ENCODE data around the gene ZNF556.
"Not testable (repeated sequence)": the region's sequence is repeated elsewhere in the genome, so short reads cannot be mapped to it uniquely, and the experiment has no call there.

The ZNF556 gene

GRCh38 chr19:2856457-2857050 is 10.6 kb upstream of the ZNF556 start:
- H3K27ac ChIP-seq (ENCODE audit: low read depth, low read length): no peak overlapping the region
- peaks cover 35% of the 10 kb centered on the region for H3K36me3 ChIP-seq (ENCODE audit: control insufficient read depth, insufficient read depth, low read length)
- no peak overlapping the region for H3K9ac ChIP-seq (ENCODE audit: low read length)
- H3K9me3 ChIP-seq (ENCODE audit: control insufficient read depth, insufficient read depth, low read depth, low read length): peaks cover 92% of the 10 kb centered on the region
- H3K4me1 ChIP-seq (ENCODE audit: control insufficient read depth, insufficient read depth, low read length): no peaks in the 10 kb centered on the region
- no peak overlapping the region for H3K4me3 ChIP-seq (ENCODE audit: low read depth, low read length)
- no peaks in the 10 kb centered on the region for H3K27me3 ChIP-seq (ENCODE audit: control insufficient read depth, insufficient read depth, low read length)

- H3K36me3 ChIP-seq (ENCODE audit: control insufficient read depth, insufficient read depth, low read length): peaks cover 12% of the 10 kb centered on the region
- H3K4me1 ChIP-seq (ENCODE audit: control insufficient read depth, insufficient read depth, low read length): no peaks in the 10 kb centered on the region
- H3K9ac ChIP-seq (ENCODE audit: low read length): no peak overlapping the region
- no peak overlapping the region for H3K27ac ChIP-seq (ENCODE audit: low read depth, low read length)
- H3K4me3 ChIP-seq (ENCODE audit: low read depth, low read length): no peak overlapping the region
- H3K9me3 ChIP-seq (ENCODE audit: control insufficient read depth, insufficient read depth, low read depth, low read length): peaks cover 86% of the 10 kb centered on the region
- no peaks in the 10 kb centered on the region for H3K27me3 ChIP-seq (ENCODE audit: control insufficient read depth, insufficient read depth, low read length)
These were observed 8.3 kb upstream of the ZNF556 start for GRCh38 chr19:2858864-2859263.

GRCh38 chr19:2863816-2864215 is 3.3 kb upstream of the ZNF556 start:
- no peak overlapping the region for H3K4me3 ChIP-seq (ENCODE audit: low read depth, low read length)

GRCh38 chr19:2865334-2866100 is 1.6 kb upstream of the ZNF556 start:
- Histone ChIP-seq H3K4me3 (ENCODE audit: low read depth, low read length) (no peak overlapping the region), H3K9me3 (ENCODE audit: control insufficient read depth, insufficient read depth, low read depth, low read length) (peaks cover 52% of the 10 kb centered on the region), H3K9ac (ENCODE audit: low read length) (no peak overlapping the region), H3K36me3 (ENCODE audit: control insufficient read depth, insufficient read depth, low read length) (no peaks in the 10 kb centered on the region), H3K27ac (ENCODE audit: low read depth, low read length) (no peak overlapping the region), H3K27me3 (ENCODE audit: control insufficient read depth, insufficient read depth, low read length) (no peaks in the 10 kb centered on the region), H3K4me1 (ENCODE audit: control insufficient read depth, insufficient read depth, low read length) (no peaks in the 10 kb centered on the region)

More at GRCh38 chr19:2863816-2864215, 3.3 kb upstream of the ZNF556 start:
- Histone ChIP-seq H3K9ac (ENCODE audit: low read length) (no peak overlapping the region), H3K4me1 (ENCODE audit: control insufficient read depth, insufficient read depth, low read length) (no peaks in the 10 kb centered on the region), H3K36me3 (ENCODE audit: control insufficient read depth, insufficient read depth, low read length) (no peaks in the 10 kb centered on the region), H3K27ac (ENCODE audit: low read depth, low read length) (no peak overlapping the region), H3K27me3 (ENCODE audit: control insufficient read depth, insufficient read depth, low read length) (no peaks in the 10 kb centered on the region), H3K9me3 (ENCODE audit: control insufficient read depth, insufficient read depth, low read depth, low read length) (peaks cover 59% of the 10 kb centered on the region)

- no peak overlapping the region for H3K9ac ChIP-seq (ENCODE audit: low read length)
- no peak overlapping the region for H3K27ac ChIP-seq (ENCODE audit: low read depth, low read length)
- H3K36me3 ChIP-seq (ENCODE audit: control insufficient read depth, insufficient read depth, low read length): no peaks in the 10 kb centered on the region
- H3K4me3 ChIP-seq (ENCODE audit: low read depth, low read length): no peak overlapping the region
- H3K9me3 ChIP-seq (ENCODE audit: control insufficient read depth, insufficient read depth, low read depth, low read length): peaks cover 50% of the 10 kb centered on the region
- H3K4me1 ChIP-seq (ENCODE audit: control insufficient read depth, insufficient read depth, low read length): no peaks in the 10 kb centered on the region
- H3K27me3 ChIP-seq (ENCODE audit: control insufficient read depth, insufficient read depth, low read length): no peaks in the 10 kb centered on the region
These were observed 575 bp upstream of the ZNF556 start for GRCh38 chr19:2866495-2867024.

- Histone ChIP-seq H3K4me3 (ENCODE audit: low read depth, low read length) (no peak overlapping the region), H3K27ac (ENCODE audit: low read depth, low read length) (no peak overlapping the region), H3K9me3 (ENCODE audit: control insufficient read depth, insufficient read depth, low read depth, low read length) (peaks cover 36% of the 10 kb centered on the region), H3K27me3 (ENCODE audit: control insufficient read depth, insufficient read depth, low read length) (no peaks in the 10 kb centered on the region), H3K4me1 (ENCODE audit: control insufficient read depth, insufficient read depth, low read length) (no peaks in the 10 kb centered on the region), H3K9ac (ENCODE audit: low read length) (no peak overlapping the region), H3K36me3 (ENCODE audit: control insufficient read depth, insufficient read depth, low read length) (no peaks in the 10 kb centered on the region)
These were observed 2.5 kb downstream of the ZNF556 start for GRCh38 chr19:2869618-2870017.

GRCh38 chr19:2872175-2872574 is 5.0 kb downstream of the ZNF556 start:
- H3K9me3 ChIP-seq (ENCODE audit: control insufficient read depth, insufficient read depth, low read depth, low read length): peaks cover 38% of the 10 kb centered on the region
- H3K27ac ChIP-seq (ENCODE audit: low read depth, low read length); H3K4me3 ChIP-seq (ENCODE audit: low read depth, low read length); H3K9ac ChIP-seq (ENCODE audit: low read length); H3K27me3 ChIP-seq (ENCODE audit: control insufficient read depth, insufficient read depth, low read length); H3K4me1 ChIP-seq (ENCODE audit: control insufficient read depth, insufficient read depth, low read length); H3K36me3 ChIP-seq (ENCODE audit: control insufficient read depth, insufficient read depth, low read length): not testable (repeated sequence)

GRCh38 chr19:2877398-2878331 is 10.5 kb downstream of the ZNF556 start:
- Histone ChIP-seq H3K9ac (ENCODE audit: low read length) (no peak overlapping the region), H3K4me3 (ENCODE audit: low read depth, low read length) (no peak overlapping the region), H3K36me3 (ENCODE audit: control insufficient read depth, insufficient read depth, low read length) (no peaks in the 10 kb centered on the region), H3K4me1 (ENCODE audit: control insufficient read depth, insufficient read depth, low read length) (no peaks in the 10 kb centered on the region), H3K9me3 (ENCODE audit: control insufficient read depth, insufficient read depth, low read depth, low read length) (peaks cover 49% of the 10 kb centered on the region), H3K27me3 (ENCODE audit: control insufficient read depth, insufficient read depth, low read length) (no peaks in the 10 kb centered on the region), H3K27ac (ENCODE audit: low read depth, low read length) (no peak overlapping the region)

GRCh38 chr19:2883686-2884439 is 16.7 kb downstream of the ZNF556 start:
- no peaks in the 10 kb centered on the region for H3K4me1 ChIP-seq (ENCODE audit: control insufficient read depth, insufficient read depth, low read length)
- no peak overlapping the region for H3K27ac ChIP-seq (ENCODE audit: low read depth, low read length)
- H3K4me3 ChIP-seq (ENCODE audit: low read depth, low read length): no peak overlapping the region
- H3K36me3 ChIP-seq (ENCODE audit: control insufficient read depth, insufficient read depth, low read length): no peaks in the 10 kb centered on the region
- no peaks in the 10 kb centered on the region for H3K27me3 ChIP-seq (ENCODE audit: control insufficient read depth, insufficient read depth, low read length)
- no peak overlapping the region for H3K9ac ChIP-seq (ENCODE audit: low read length)
- H3K9me3 ChIP-seq (ENCODE audit: control insufficient read depth, insufficient read depth, low read depth, low read length): peaks cover 15% of the 10 kb centered on the region

- no peaks in the 10 kb centered on the region for H3K4me1 ChIP-seq (ENCODE audit: control insufficient read depth, insufficient read depth, low read length)
- no peak overlapping the region for H3K4me3 ChIP-seq (ENCODE audit: low read depth, low read length)
- no peaks in the 10 kb centered on the region for H3K27me3 ChIP-seq (ENCODE audit: control insufficient read depth, insufficient read depth, low read length)
- peaks cover 7% of the 10 kb centered on the region for H3K9me3 ChIP-seq (ENCODE audit: control insufficient read depth, insufficient read depth, low read depth, low read length)
- H3K36me3 ChIP-seq (ENCODE audit: control insufficient read depth, insufficient read depth, low read length): no peaks in the 10 kb centered on the region
- no peak overlapping the region for H3K27ac ChIP-seq (ENCODE audit: low read depth, low read length)
- no peak overlapping the region for H3K9ac ChIP-seq (ENCODE audit: low read length)
These were observed 18.6 kb downstream of the ZNF556 start for GRCh38 chr19:2885736-2886135.
